Neuronal stem cell (in vitro differentiated cells): ENCODE data around the gene APMAP.

ENCODE experiments used
- DNase-seq: peaks from one replicate; pipeline ENCODE4 v3.0.0-alpha.2; 2013; ENCODE audit warnings: low spot score
- H2AFZ ChIP-seq: one replicate; pipeline ENCODE4 v1.6.1; 2013; ENCODE audit warnings: mild to moderate bottlenecking, low read length, inconsistent platforms
- H2AK5ac ChIP-seq: 2 replicates; pipeline ENCODE4 v1.6.1; 2013; ENCODE audit warnings: low read depth, mild to moderate bottlenecking, inconsistent platforms, low read length, moderate library complexity, mixed read lengths
- H2BK120ac ChIP-seq: 2 replicates; pipeline ENCODE4 v1.6.1; 2013; ENCODE audit warnings: low read depth, mild to moderate bottlenecking, inconsistent platforms, low read length, moderate library complexity, mixed read lengths
- H2BK12ac ChIP-seq: one replicate; pipeline ENCODE4 v1.6.1; 2013; ENCODE audit warnings: low read length, inconsistent platforms
- H2BK15ac ChIP-seq: 2 replicates; pipeline ENCODE4 v1.6.1; 2013; ENCODE audit warnings: mild to moderate bottlenecking, low read length, inconsistent platforms, mixed read lengths
- H2BK5ac ChIP-seq: one replicate; pipeline ENCODE4 v1.6.1; 2013; ENCODE audit warnings: inconsistent platforms, mild to moderate bottlenecking, low read length, moderate library complexity
- H3K14ac ChIP-seq: one replicate; pipeline ENCODE4 v1.6.1; 2013; ENCODE audit warnings: low read length, inconsistent platforms
- H3K18ac ChIP-seq: 2 replicates; pipeline ENCODE4 v1.6.1; 2013; ENCODE audit warnings: low read length, inconsistent platforms
- H3K23ac ChIP-seq: 2 replicates; pipeline ENCODE4 v1.6.1; 2013; ENCODE audit warnings: low read depth, mild to moderate bottlenecking, mixed read lengths, low read length, inconsistent platforms; ENCODE audit not compliant: poor library complexity
- H3K27ac ChIP-seq: replicated peaks from 3 replicates; pipeline ENCODE4 v1.5.1; 2013; ENCODE audit warnings: low read length, inconsistent platforms
- H3K27me3 ChIP-seq, 3 experiments: 2 replicates each; pipeline ENCODE4 v1.6.1; 2013; ENCODE audit warnings: low read length in 3 of 3, mild to moderate bottlenecking in 2 of 3, inconsistent platforms in 1 of 3, low read depth in 1 of 3, mixed read lengths in 1 of 3, moderate library complexity in 1 of 3; ENCODE audit not compliant: control insufficient read depth in 3 of 3, insufficient read depth in 3 of 3
- H3K36me3 ChIP-seq, 2 donors: replicated peaks in 1 of 2; 2 replicates each; pipeline ENCODE4 v1.6.1; 2013; ENCODE audit warnings: low read length in 2 of 2; ENCODE audit not compliant: control insufficient read depth in 2 of 2, insufficient read depth in 2 of 2
- H3K4ac ChIP-seq: 2 replicates; pipeline ENCODE4 v1.6.1; 2013; ENCODE audit warnings: inconsistent platforms, mild to moderate bottlenecking, low read length, moderate library complexity
- H3K4me1 ChIP-seq, 2 donors: 1 replicate in 1 of 2; 2 replicates in 1 of 2; pipeline ENCODE4 v1.6.1; 2013; ENCODE audit warnings: low read length in 2 of 2, low read depth in 1 of 2; ENCODE audit not compliant: control insufficient read depth in 2 of 2, insufficient read depth in 1 of 2
- H3K4me2 ChIP-seq: one replicate; pipeline ENCODE4 v1.6.1; 2013; ENCODE audit warnings: mild to moderate bottlenecking, low read length, inconsistent platforms; ENCODE audit not compliant: insufficient read depth, poor library complexity, severe bottlenecking
- H3K4me3 ChIP-seq, 2 donors: 2 replicates each; pipeline ENCODE4 v1.5.1; 2013; ENCODE audit warnings: low read length in 2 of 2, mild to moderate bottlenecking in 2 of 2, inconsistent platforms in 1 of 2, moderate library complexity in 1 of 2
- H3K79me1 ChIP-seq: one replicate; pipeline ENCODE4 v1.6.1; 2013; ENCODE audit warnings: low read depth, mild to moderate bottlenecking, inconsistent platforms, low read length, moderate library complexity
- H3K9ac ChIP-seq: one replicate; pipeline ENCODE4 v1.6.1; 2013; ENCODE audit warnings: mild to moderate bottlenecking, low read depth, low read length, inconsistent platforms; ENCODE audit not compliant: poor library complexity
- H3K9me3 ChIP-seq, 2 donors: replicated peaks in 1 of 2; 2 replicates each; pipeline versions ENCODE3 to v1.6.1; 2013; ENCODE audit warnings: low read length in 2 of 2, mild to moderate bottlenecking in 2 of 2, inconsistent platforms in 1 of 2, low read depth in 1 of 2, mixed read lengths in 1 of 2, moderate library complexity in 1 of 2; ENCODE audit not compliant: control insufficient read depth in 2 of 2, insufficient read depth in 1 of 2
- H4K8ac ChIP-seq: one replicate; pipeline ENCODE4 v1.6.1; 2013; ENCODE audit warnings: low read depth, mild to moderate bottlenecking, inconsistent platforms, low read length, moderate library complexity
- H4K91ac ChIP-seq: one replicate; pipeline ENCODE4 v1.6.1; 2013; ENCODE audit warnings: low read length, low read depth, mild to moderate bottlenecking, inconsistent platforms; ENCODE audit not compliant: poor library complexity
- WGBS, 2 donors: extraction: QIAGEN DNeasy Blood & Tissue Kit; methylation state at CpG; one replicate each; pipeline ENCODE4 v1.1.7; 2013; ENCODE audit warnings: missing lambda C conversion rate in 2 of 2, mixed read lengths in 1 of 2; ENCODE audit not compliant: insufficient read length in 2 of 2, insufficient replicate concordance in 1 of 2; ENCODE audit errors: extremely low coverage in 2 of 2; 5-methylcytosine and 5-hydroxymethylcytosine counted together

APMAP gene

GRCh38 chr20:25013478-25014380 is 21.2 kb upstream of the APMAP start:
- WGBS, 2 donors = no CpG with 5 or more reads among the region's 25 CpGs
- H2BK12ac ChIP-seq = no peak overlapping the region

GRCh38 chr20:25012616-25013189 is 20.2 kb upstream of the APMAP start:
- no peak overlapping the region for H4K91ac ChIP-seq
- H3K9me3 ChIP-seq = no peaks in the 10 kb centered on the region
- no peak overlapping the region for H2AFZ ChIP-seq
- peak overlapping the region; percentile 26 for H3K18ac ChIP-seq
- H2AK5ac ChIP-seq = no peak overlapping the region
- no peak overlapping the region for H2BK15ac ChIP-seq
- H3K4me3 ChIP-seq = no peak overlapping the region
- no peak overlapping the region for H2BK12ac ChIP-seq
- no peak overlapping the region for H3K9ac ChIP-seq
- no peak overlapping the region for H3K23ac ChIP-seq
- H2BK5ac ChIP-seq = no peak overlapping the region
- no peak overlapping the region for H2BK120ac ChIP-seq
- H3K4me1 ChIP-seq = no peaks in the 10 kb centered on the region
- H3K4ac ChIP-seq = no peak overlapping the region
- peaks cover 0 to 35% (median 0%) of the 10 kb centered on the region in 3 experiments for H3K27me3 ChIP-seq
- no peak overlapping the region for H4K8ac ChIP-seq
- H3K27ac ChIP-seq = no peak overlapping the region
- H3K4me2 ChIP-seq = no peak overlapping the region
- no peaks in the 10 kb centered on the region for H3K79me1 ChIP-seq
- no peaks in the 10 kb centered on the region for H3K36me3 ChIP-seq
- no peak overlapping the region for H3K14ac ChIP-seq
- WGBS, 2 donors = no CpG with 5 or more reads among the region's 21 CpGs
- no peak for DNase-seq

More at GRCh38 chr20:25013478-25014380, 21.2 kb upstream of the APMAP start:
- no peak overlapping the region for H3K4me2 ChIP-seq
- no peaks in the 10 kb centered on the region for H3K9me3 ChIP-seq
- peak overlapping the region; percentile 57 for H3K14ac ChIP-seq
- H2BK5ac ChIP-seq = no peak overlapping the region
- H2BK120ac ChIP-seq = no peak overlapping the region
- peak overlapping the region; percentile 48 for H2AK5ac ChIP-seq
- no peak overlapping the region for H2AFZ ChIP-seq
- no peak overlapping the region for H3K18ac ChIP-seq
- H3K36me3 ChIP-seq = no peaks in the 10 kb centered on the region
- DNase-seq = no peak
- no peak overlapping the region for H4K91ac ChIP-seq
- H4K8ac ChIP-seq = no peak overlapping the region
- H3K4me1 ChIP-seq = no peaks in the 10 kb centered on the region
- no peak overlapping the region for H2BK15ac ChIP-seq
- H3K23ac ChIP-seq = no peak overlapping the region
- no peak overlapping the region for H3K4me3 ChIP-seq
- H3K4ac ChIP-seq = no peak overlapping the region
- peak overlapping the region; percentile 10 for H3K9ac ChIP-seq
- H3K27me3 ChIP-seq = peaks cover 0 to 32% (median 0%) of the 10 kb centered on the region in 3 experiments
- H3K79me1 ChIP-seq = no peaks in the 10 kb centered on the region
- no peak overlapping the region for H3K27ac ChIP-seq

- H3K36me3 ChIP-seq = no peaks in the 10 kb centered on the region
- no peaks in the 10 kb centered on the region for H3K9me3 ChIP-seq
- H3K4me2 ChIP-seq = no peak overlapping the region
- peak overlapping the region; percentile 20 for H3K4ac ChIP-seq
- no peak overlapping the region for H2BK5ac ChIP-seq
- no peak overlapping the region for H2BK120ac ChIP-seq
- H3K23ac ChIP-seq = no peak overlapping the region
- H2BK15ac ChIP-seq = no peak overlapping the region
- WGBS, 2 donors = no CpG with 5 or more reads among the region's 12 CpGs
- H3K27me3 ChIP-seq = peaks cover 0 to 33% (median 0%) of the 10 kb centered on the region in 3 experiments
- H3K14ac ChIP-seq = no peak overlapping the region
- H2AK5ac ChIP-seq = no peak overlapping the region
- no peak overlapping the region for H3K4me3 ChIP-seq
- H3K18ac ChIP-seq = no peak overlapping the region
- H4K91ac ChIP-seq = no peak overlapping the region
- H3K4me1 ChIP-seq = no peaks in the 10 kb centered on the region
- no peak overlapping the region for H3K27ac ChIP-seq
- H4K8ac ChIP-seq = no peak overlapping the region
- no peak overlapping the region for H2BK12ac ChIP-seq
- no peak overlapping the region for H2AFZ ChIP-seq
- no peak for DNase-seq
- no peak overlapping the region for H3K9ac ChIP-seq
- no peaks in the 10 kb centered on the region for H3K79me1 ChIP-seq
Measured at GRCh38 chr20:25011831-25012241, 19.3 kb upstream of the APMAP start.

GRCh38 chr20:25011261-25011660 is 18.7 kb upstream of the APMAP start:
- Histone ChIP-seq H3K18ac (no peak overlapping the region), H3K79me1 (no peaks in the 10 kb centered on the region), H3K27me3 (peaks cover 0 to 39% (median 0%) of the 10 kb centered on the region in 3 experiments), H2AFZ (no peak overlapping the region), H3K14ac (no peak overlapping the region), H3K27ac (no peak overlapping the region), H2BK5ac (no peak overlapping the region), H4K91ac (no peak overlapping the region), H2AK5ac (no peak overlapping the region), H3K23ac (no peak overlapping the region), H2BK12ac (no peak overlapping the region), H3K4me1 (no peaks in the 10 kb centered on the region), H3K4ac (no peak overlapping the region), H2BK15ac (no peak overlapping the region), H3K9me3 (no peaks in the 10 kb centered on the region), H3K36me3 (no peaks in the 10 kb centered on the region), H3K4me3 (no peak overlapping the region), H4K8ac (no peak overlapping the region), H2BK120ac (no peak overlapping the region), H3K9ac (no peak overlapping the region), H3K4me2 (no peak overlapping the region)
- WGBS, 2 donors = no CpG with 5 or more reads among the region's 6 CpGs
- no peak for DNase-seq
